RWPE2 (cell line): ENCODE measurements around the gene PCDHA4.

Source experiments
- ATAC-seq: fragments of 200-7000 bp; cut with Tn5 transposase; 3 replicates; pipeline ENCODE4 v1.9.1; 2021; ENCODE audit warnings: low read depth
- DNase-seq: peaks from one replicate; pipeline ENCODE4 v3.0.0-alpha.2; 2020; ENCODE audit warnings: low spot score
- H3K27ac ChIP-seq: fragments of 450-650 bp; 2 replicates; pipeline ENCODE4 v1.5.1; 2017; ENCODE audit warnings: mild to moderate bottlenecking; ENCODE audit not compliant: poor library complexity, severe bottlenecking
- H3K27me3 ChIP-seq: fragments of 250-450 bp; sonication (Bioruptor Pico); 2 replicates; pipeline ENCODE4 v1.5.1; 2021; ENCODE audit warnings: mild to moderate bottlenecking, moderate library complexity; ENCODE audit not compliant: insufficient read depth, poor library complexity, severe bottlenecking
- H3K36me3 ChIP-seq: fragments of 250-450 bp; sonication (Bioruptor Pico); 2 replicates; pipeline ENCODE4 v1.5.1; 2020; ENCODE audit warnings: low read depth, mild to moderate bottlenecking, moderate library complexity
- H3K4me1 ChIP-seq: fragments of 250-450 bp; sonication (Bioruptor Pico); 2 replicates; pipeline ENCODE4 v1.5.1; 2021; ENCODE audit warnings: mild to moderate bottlenecking, moderate library complexity; ENCODE audit not compliant: insufficient read depth, poor library complexity, severe bottlenecking
- H3K4me3 ChIP-seq: fragments of 250-450 bp; sonication (Bioruptor Pico); 2 replicates; pipeline ENCODE4 v1.5.1; 2021; ENCODE audit warnings: mild to moderate bottlenecking, moderate library complexity; ENCODE audit not compliant: severe bottlenecking
- H3K9me3 ChIP-seq: fragments of 250-450 bp; sonication (Bioruptor Pico); 2 replicates; pipeline ENCODE4 v1.5.1; 2021; ENCODE audit warnings: mild to moderate bottlenecking, moderate library complexity; ENCODE audit not compliant: severe bottlenecking
- TF ChIP-seq, protein P1 (sequence below): fragments of 450-650 bp; IDR thresholded peaks from one replicate; pipeline ENCODE4 v1.5.1; 2017; ENCODE audit warnings: mild to moderate bottlenecking, moderate library complexity; ENCODE audit not compliant: poor library complexity, severe bottlenecking

Gene PCDHA4

DNA sequence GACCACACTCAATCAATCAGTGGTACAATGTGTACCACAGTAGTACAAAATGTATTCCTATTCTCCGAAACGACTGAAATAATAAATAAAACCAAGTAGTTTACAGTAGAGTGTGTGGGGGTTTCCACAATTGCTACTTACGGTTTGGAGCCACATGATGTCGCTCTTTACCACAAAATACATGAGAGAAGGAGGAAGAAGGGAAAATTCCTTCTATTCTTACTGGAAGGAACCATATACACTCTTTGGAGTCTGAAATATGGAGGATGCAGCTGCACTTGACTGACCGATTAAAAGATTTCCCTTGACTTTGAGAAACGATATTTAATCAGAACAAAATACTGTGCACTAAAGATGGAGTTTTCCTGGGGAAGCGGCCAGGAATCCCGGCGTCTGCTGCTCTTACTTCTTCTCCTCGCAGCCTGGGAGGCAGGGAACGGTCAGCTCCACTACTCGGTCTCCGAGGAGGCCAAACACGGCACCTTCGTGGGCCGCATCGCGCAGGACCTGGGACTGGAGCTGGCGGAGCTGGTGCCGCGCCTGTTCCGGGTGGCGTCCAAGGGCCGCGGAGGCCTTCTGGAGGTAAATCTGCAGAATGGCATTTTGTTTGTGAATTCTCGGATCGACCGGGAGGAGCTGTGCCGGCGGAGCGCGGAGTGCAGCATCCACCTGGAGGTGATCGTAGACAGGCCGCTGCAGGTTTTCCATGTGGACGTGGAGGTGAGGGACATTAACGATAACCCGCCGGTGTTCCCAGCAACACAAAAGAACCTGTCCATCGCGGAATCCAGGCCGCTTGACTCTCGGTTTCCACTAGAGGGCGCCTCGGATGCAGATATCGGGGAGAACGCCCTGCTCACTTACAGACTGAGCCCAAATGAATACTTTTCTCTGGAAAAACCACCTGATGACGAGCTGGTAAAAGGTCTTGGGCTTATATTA lies at the start of gene PCDHA4:
TSS of gene PCDHA4 (plus strand) at position 235 of the 942 bp plus-strand sequence.
- no peak within 1 kb of the TSS for H3K4me3 ChIP-seq
- H3K27me3 ChIP-seq, result peaks cover 15% of the 10 kb centered on the region
- no peak within 1 kb of the TSS for H3K27ac ChIP-seq
- no peaks in the 10 kb centered on the region for H3K36me3 ChIP-seq
- peaks cover 2% of the 10 kb centered on the region for H3K9me3 ChIP-seq
- H3K4me1 ChIP-seq, result no peaks in the 10 kb centered on the region
- no peak for ATAC-seq
- DNase-seq, result no peak
- TF ChIP-seq, protein P1, sequence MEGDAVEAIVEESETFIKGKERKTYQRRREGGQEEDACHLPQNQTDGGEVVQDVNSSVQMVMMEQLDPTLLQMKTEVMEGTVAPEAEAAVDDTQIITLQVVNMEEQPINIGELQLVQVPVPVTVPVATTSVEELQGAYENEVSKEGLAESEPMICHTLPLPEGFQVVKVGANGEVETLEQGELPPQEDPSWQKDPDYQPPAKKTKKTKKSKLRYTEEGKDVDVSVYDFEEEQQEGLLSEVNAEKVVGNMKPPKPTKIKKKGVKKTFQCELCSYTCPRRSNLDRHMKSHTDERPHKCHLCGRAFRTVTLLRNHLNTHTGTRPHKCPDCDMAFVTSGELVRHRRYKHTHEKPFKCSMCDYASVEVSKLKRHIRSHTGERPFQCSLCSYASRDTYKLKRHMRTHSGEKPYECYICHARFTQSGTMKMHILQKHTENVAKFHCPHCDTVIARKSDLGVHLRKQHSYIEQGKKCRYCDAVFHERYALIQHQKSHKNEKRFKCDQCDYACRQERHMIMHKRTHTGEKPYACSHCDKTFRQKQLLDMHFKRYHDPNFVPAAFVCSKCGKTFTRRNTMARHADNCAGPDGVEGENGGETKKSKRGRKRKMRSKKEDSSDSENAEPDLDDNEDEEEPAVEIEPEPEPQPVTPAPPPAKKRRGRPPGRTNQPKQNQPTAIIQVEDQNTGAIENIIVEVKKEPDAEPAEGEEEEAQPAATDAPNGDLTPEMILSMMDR, result peak; percentile 30

DNA sequence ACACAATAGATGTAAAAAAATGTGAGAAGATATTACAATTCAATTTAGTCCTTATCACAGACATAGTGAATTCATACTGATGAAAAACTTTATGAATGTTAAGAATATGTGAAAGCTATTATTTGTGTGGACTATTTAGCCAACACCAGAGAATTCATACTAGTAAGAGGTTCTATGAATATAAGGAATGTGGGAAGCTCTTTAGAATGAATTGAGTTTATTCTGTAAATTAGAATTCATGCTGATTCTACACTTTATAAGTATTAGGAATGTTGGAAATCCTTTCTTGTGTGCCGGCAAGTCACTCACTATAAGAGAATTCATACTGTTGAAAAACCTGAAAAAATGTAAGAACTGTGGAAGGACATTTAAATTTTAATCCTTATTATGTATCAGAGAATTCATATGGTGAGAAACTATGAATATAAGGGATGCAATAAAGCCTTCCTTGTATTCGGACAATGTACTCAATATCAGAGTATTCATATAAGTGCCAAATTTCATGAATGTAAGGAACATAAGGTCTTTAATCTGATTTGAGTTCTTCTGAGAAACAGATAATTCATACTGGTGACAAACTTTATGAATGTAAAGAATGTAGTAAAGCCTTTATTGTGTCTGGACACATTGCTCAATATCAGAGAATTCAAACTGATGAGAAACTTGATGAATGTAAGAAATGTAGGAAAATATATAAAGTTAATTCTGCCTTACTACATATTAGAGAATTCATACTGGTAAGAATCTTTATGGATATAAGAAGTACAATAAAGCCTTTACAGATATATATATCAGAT lies 42.5 kb upstream of the PCDHA4 start:
- H3K9me3 ChIP-seq, result peaks cover 43% of the 10 kb centered on the region
- H3K36me3 ChIP-seq, result no peaks in the 10 kb centered on the region
- no peak overlapping the region for H3K4me3 ChIP-seq
- H3K4me1 ChIP-seq, result no peaks in the 10 kb centered on the region
- TF ChIP-seq, protein P1, result no peak
- no peak for DNase-seq
- no peak overlapping the region for H3K27ac ChIP-seq
- H3K27me3 ChIP-seq, result no peaks in the 10 kb centered on the region
- ATAC-seq, result no peak

DNA sequence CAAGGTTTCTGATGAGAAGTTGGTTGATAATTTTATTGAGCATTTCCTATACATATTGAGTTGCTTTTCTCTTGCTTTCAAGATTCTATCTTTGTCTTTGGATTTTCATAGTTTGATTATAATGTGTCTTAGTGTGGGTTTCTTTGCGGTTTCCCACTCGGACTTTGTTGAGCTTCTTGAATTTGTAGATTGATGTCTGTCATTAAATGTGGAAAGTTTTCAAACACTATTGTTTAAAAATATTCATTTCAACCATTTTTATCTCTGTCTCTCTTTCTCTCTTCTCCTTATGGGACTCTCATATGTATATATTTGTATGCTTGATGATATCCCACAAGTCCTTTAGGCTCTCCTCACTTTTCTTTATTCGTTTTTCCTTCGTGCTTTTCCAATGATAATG lies 39.4 kb upstream of the PCDHA4 start:
- Histone ChIP-seq H3K9me3 (peaks cover 52% of the 10 kb centered on the region), H3K27me3 (no peaks in the 10 kb centered on the region), H3K4me1 (no peaks in the 10 kb centered on the region), H3K36me3 (no peaks in the 10 kb centered on the region), H3K4me3 (no peak overlapping the region), H3K27ac (no peak overlapping the region)
- ATAC-seq, result no peak
- TF ChIP-seq, protein P1, result no peak
- no peak for DNase-seq

DNA sequence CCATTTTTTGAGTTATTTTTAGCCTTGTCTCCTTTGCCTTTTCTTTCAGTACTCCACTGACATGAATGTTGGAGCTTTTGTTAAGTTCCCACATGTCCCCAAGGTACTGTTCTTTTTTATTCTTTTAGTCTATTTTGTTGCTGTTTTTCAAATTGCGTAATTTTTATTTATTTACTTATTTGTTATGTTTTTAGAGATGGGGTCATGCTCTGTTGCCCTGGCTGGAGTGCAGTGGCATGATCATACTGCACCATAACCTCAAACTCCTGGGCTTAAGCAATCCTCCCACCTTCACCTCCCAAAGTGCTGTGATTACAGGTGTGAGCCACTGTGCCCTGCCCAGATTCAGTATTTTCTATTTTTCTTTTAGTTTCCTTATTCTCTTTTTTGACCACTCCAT lies 26.4 kb upstream of the PCDHA4 start:
- H3K27ac ChIP-seq, result no peak overlapping the region
- no peaks in the 10 kb centered on the region for H3K27me3 ChIP-seq
- H3K4me3 ChIP-seq, result no peak overlapping the region
- ATAC-seq (no peak), DNase-seq (no peak)
- TF ChIP-seq, protein P1, result no peak
- no peaks in the 10 kb centered on the region for H3K36me3 ChIP-seq
- peaks cover 10% of the 10 kb centered on the region for H3K9me3 ChIP-seq
- H3K4me1 ChIP-seq, result no peaks in the 10 kb centered on the region
